HEK293 (cell line): ENCODE measurements around the gene CISH.

Experiments
- AEBP2 ChIP-seq: fragments of 450-650 bp; formaldehyde crosslinking; IDR thresholded peaks from 2 replicates; pipeline ENCODE4 v1.5.1; 2016; ENCODE audit warnings: missing biosample characterization, missing genetic modification characterization, borderline replicate concordance
- ATF2 ChIP-seq: fragments of 450-650 bp; formaldehyde crosslinking; IDR thresholded peaks from 2 replicates; pipeline ENCODE4 v1.5.1; 2016; ENCODE audit warnings: missing biosample characterization, missing genetic modification characterization, low read depth
- HIC1 ChIP-seq: fragments of 450-650 bp; formaldehyde crosslinking; IDR thresholded peaks from 2 replicates; pipeline ENCODE4 v1.5.1; 2016; ENCODE audit warnings: missing biosample characterization, missing genetic modification characterization
- KLF1 ChIP-seq: fragments of 450-650 bp; formaldehyde crosslinking; IDR thresholded peaks from 2 replicates; pipeline ENCODE4 v1.5.1; 2016; ENCODE audit warnings: missing biosample characterization, missing genetic modification characterization
- KLF17 ChIP-seq: fragments of 450-650 bp; formaldehyde crosslinking; IDR thresholded peaks from 2 replicates; pipeline ENCODE4 v1.5.1; 2016; ENCODE audit warnings: missing biosample characterization, missing genetic modification characterization
- PATZ1 ChIP-seq: fragments of 450-650 bp; formaldehyde crosslinking; IDR thresholded peaks from 2 replicates; pipeline ENCODE4 v1.5.1; 2016; ENCODE audit warnings: missing biosample characterization, missing genetic modification characterization
- PBX3 ChIP-seq: sonication (generic); formaldehyde crosslinking; IDR thresholded peaks from 2 replicates; pipeline ENCODE4 v1.8.1; 2022; ENCODE audit warnings: mild to moderate bottlenecking, moderate library complexity, missing genetic modification reagents
- TSHZ1 ChIP-seq: fragments of 450-650 bp; formaldehyde crosslinking; IDR thresholded peaks from 2 replicates; pipeline ENCODE4 v1.5.1; 2016; ENCODE audit warnings: missing biosample characterization, missing genetic modification characterization, borderline replicate concordance
- ZBTB10 ChIP-seq: fragments of 450-650 bp; formaldehyde crosslinking; IDR thresholded peaks from 2 replicates; pipeline ENCODE4 v1.5.1; 2016; ENCODE audit warnings: missing biosample characterization, missing genetic modification characterization
- ZBTB17 ChIP-seq: fragments of 450-650 bp; formaldehyde crosslinking; IDR thresholded peaks from 2 replicates; pipeline ENCODE4 v1.5.1; 2016; ENCODE audit warnings: missing biosample characterization, missing genetic modification characterization
- ZFP37 ChIP-seq: fragments of 450-650 bp; formaldehyde crosslinking; IDR thresholded peaks from 2 replicates; pipeline ENCODE4 v1.5.1; 2016; ENCODE audit warnings: missing biosample characterization, missing genetic modification characterization
- ZNF174 ChIP-seq: fragments of 450-650 bp; formaldehyde crosslinking; IDR thresholded peaks from 2 replicates; pipeline ENCODE4 v1.5.0; 2017; ENCODE audit warnings: missing biosample characterization, mild to moderate bottlenecking, missing genetic modification characterization
- ZNF274 ChIP-seq, 2 experiments: fragments of 200-500 bp in 1 of 2; fragments of 450-650 bp in 1 of 2; sonication (Bioruptor generic) in 1 of 2; formaldehyde crosslinking in 1 of 2; IDR thresholded peaks; 2 replicates each; pipeline versions ENCODE4 v1.5.1 to v1.6.1; 2014 to 2016; ENCODE audit warnings: borderline replicate concordance in 1 of 2, inconsistent platforms in 1 of 2, low read length in 1 of 2, missing biosample characterization in 1 of 2, missing genetic modification characterization in 1 of 2
- ZNF639 ChIP-seq: fragments of 450-650 bp; formaldehyde crosslinking; IDR thresholded peaks from 2 replicates; pipeline ENCODE4 v1.5.1; 2016; ENCODE audit warnings: missing biosample characterization, missing genetic modification characterization
- ZNF670 ChIP-seq: fragments of 450-650 bp; formaldehyde crosslinking; IDR thresholded peaks from 2 replicates; pipeline ENCODE4 v1.5.1; 2016; ENCODE audit warnings: missing biosample characterization, missing genetic modification characterization, low read depth
- ZNF707 ChIP-seq: fragments of 450-650 bp; formaldehyde crosslinking; IDR thresholded peaks from 2 replicates; pipeline ENCODE4 v1.5.1; 2016; ENCODE audit warnings: missing biosample characterization, missing genetic modification characterization
- ZNF768 ChIP-seq: fragments of 450-650 bp; formaldehyde crosslinking; IDR thresholded peaks from 2 replicates; pipeline ENCODE4 v1.5.1; 2018; ENCODE audit warnings: missing biosample characterization, mild to moderate bottlenecking, missing genetic modification characterization
- ZNF785 ChIP-seq: fragments of 450-650 bp; formaldehyde crosslinking; IDR thresholded peaks from 2 replicates; pipeline ENCODE4 v1.5.1; 2016; ENCODE audit warnings: missing biosample characterization, missing genetic modification characterization
- ZSCAN16 ChIP-seq: fragments of 450-650 bp; formaldehyde crosslinking; IDR thresholded peaks from 2 replicates; pipeline ENCODE4 v1.5.1; 2016; ENCODE audit warnings: missing biosample characterization, missing genetic modification characterization

The CISH gene

GRCh38 chr3:50568947-50569749, 42.4 kb downstream of the CISH start, which contains the start of gene HEMK1 (continued):
- peak; percentile 58 for TF ChIP-seq ZBTB10 (tag by site-specific recombination)
- peak; percentile 88 for TF ChIP-seq KLF1
- TF ChIP-seq HIC1 (tag by site-specific recombination), result no peak
- TF ChIP-seq ZNF639, result peak; percentile 95
- no peak for TF ChIP-seq ZNF274 (IDR thresholded peaks at IDR 0.05; ENCODE audit: low read length)
- no peak for TF ChIP-seq ZNF274 (tag by site-specific recombination; IDR thresholded peaks at IDR 0.05; ENCODE audit: borderline replicate concordance)
- no peak for TF ChIP-seq ZNF670 (tag by site-specific recombination)
- TF ChIP-seq ZNF707 (tag by site-specific recombination), result no peak
- no peak for TF ChIP-seq ATF2 (tag by site-specific recombination)
- peak; percentile 80 for TF ChIP-seq ZBTB17 (tag by site-specific recombination)
- TF ChIP-seq ZNF785 (tag by site-specific recombination), result no peak
- TF ChIP-seq ZFP37 (tag by site-specific recombination), result peak; percentile 82; the same call in 1 of the 2 replicates
- no peak for TF ChIP-seq ZNF174
- TF ChIP-seq PATZ1 (tag by site-specific recombination), result no peak; the same call in none of the 2 replicates
- TF ChIP-seq ZSCAN16 (tag by site-specific recombination), result no peak
- peak; percentile 94 for TF ChIP-seq KLF17 (tag by site-specific recombination)
- TF ChIP-seq AEBP2, result no peak
- no peak for TF ChIP-seq TSHZ1 (tag by site-specific recombination)
- no peak for TF ChIP-seq PBX3 (CRISPR knock-in tag)
- TF ChIP-seq ZNF768, result no peak
